Prostate gland (tissue), 2 donors: Measurements from ENCODE around the gene ASNSD1. TPM values are rescaled to one million over a fixed set of nuclear protein-coding genes. Genes with fewer than 3 reads are reported as not detected.

Source experiments
- DNase-seq: peaks from one replicate; pipeline ENCODE4 v3.0.0-alpha.2; 2019; ENCODE audit warnings: low spot score
- H3K27ac ChIP-seq, 2 donors: fragments of 200-600 bp; sonication (generic); 2 replicates each; pipeline ENCODE4 v1.5.1; 2017 to 2019
- H3K27me3 ChIP-seq: fragments of 200-600 bp; sonication (generic); replicated peaks from 2 replicates; pipeline ENCODE4 v1.5.1; 2019; ENCODE audit not compliant: insufficient read depth
- H3K36me3 ChIP-seq, 2 donors: fragments of 200-600 bp; sonication (generic); 1 replicate in 1 of 2; 2 replicates in 1 of 2; pipeline versions ENCODE4 v1.5.1 to v1.8.1; 2017 to 2019
- H3K4me1 ChIP-seq: fragments of 200-600 bp; sonication (generic); replicated peaks from 2 replicates; pipeline ENCODE4 v1.5.1; 2019
- H3K4me3 ChIP-seq, 2 donors: fragments of 200-600 bp; sonication (generic); 2 replicates each; pipeline ENCODE4 v1.5.1; 2017 to 2019
- H3K9me3 ChIP-seq: fragments of 200-600 bp; sonication (generic); 2 replicates; pipeline ENCODE4 v1.5.1; 2017
- CTCF ChIP-seq, 4 experiments: fragments of 200-600 bp in 2 of 4; fragments of 450-650 bp in 2 of 4; sonication (generic) in 2 of 4; IDR thresholded peaks; 1 replicate in 3 of 4; 2 replicates in 1 of 4; pipeline ENCODE4 v1.5.1; 2016 to 2019; ENCODE audit warnings: antibody characterized with exemption in 4 of 4, mild to moderate bottlenecking in 2 of 4, moderate library complexity in 2 of 4
- POLR2A ChIP-seq: fragments of 450-650 bp; IDR thresholded peaks from one replicate; pipeline ENCODE4 v1.6.1; 2016; ENCODE audit warnings: antibody characterized with exemption, mild to moderate bottlenecking
- POLR2AphosphoS5 ChIP-seq: sonication (generic); formaldehyde crosslinking; IDR thresholded peaks from one replicate; pipeline ENCODE4 v1.6.1; 2017; ENCODE audit warnings: antibody characterized with exemption
- WGBS: methylation state at CpG from one replicate; pipeline ENCODE4 v1.1.5; 2018; 5-methylcytosine and 5-hydroxymethylcytosine counted together
- intact Hi-C: fragments of 100-400 bp; cut with DNase I; formaldehyde crosslinking; loops from one replicate; pipeline ENCODE4 v1.14.2; 2022
- total RNA-seq, 2 donors: library from RNA; depleted of rRNA; stranded (reverse); fragments of >200 nt; gene quantifications; one replicate each; pipeline ENCODE4 v1.1.0, GENCODE V29; 2016

Gene ASNSD1
- total RNA-seq, 2 donors from 2014 or later, result 35.5 to 36.1 TPM

GRCh38 chr2:189654641-189655040 lies 6.6 kb upstream of the ASNSD1 start:
- TF ChIP-seq CTCF (IDR thresholded peaks at IDR 0.05), result no peak
- TF ChIP-seq POLR2A, result no peak
- TF ChIP-seq POLR2AphosphoS5, result no peak
- H3K4me3 ChIP-seq, result no peak overlapping the region
- H3K27ac ChIP-seq, result no peak overlapping the region
- no peak for DNase-seq
- H3K36me3 ChIP-seq, result no peaks in the 10 kb centered on the region
- H3K9me3 ChIP-seq, result no peaks in the 10 kb centered on the region
- no peaks in the 10 kb centered on the region for H3K4me1 ChIP-seq
- WGBS, result 54% methylated on average over 3 of the region's 3 CpGs
- no peaks in the 10 kb centered on the region for H3K27me3 ChIP-seq
- intact Hi-C loops, result no loop called here

GRCh38 chr2:189657867-189658266 lies 3.4 kb upstream of the ASNSD1 start:
- no peak overlapping the region for H3K27ac ChIP-seq
- no peak for TF ChIP-seq POLR2A
- no peak for TF ChIP-seq CTCF (IDR thresholded peaks at IDR 0.05)
- no peak for TF ChIP-seq POLR2AphosphoS5
- intact Hi-C loops, result no loop called here
- no peaks in the 10 kb centered on the region for H3K4me1 ChIP-seq
- H3K9me3 ChIP-seq, result no peaks in the 10 kb centered on the region
- H3K36me3 ChIP-seq, result no peaks in the 10 kb centered on the region
- 72% methylated on average over 5 of the region's 5 CpGs for WGBS
- no peak overlapping the region for H3K4me3 ChIP-seq
- no peaks in the 10 kb centered on the region for H3K27me3 ChIP-seq
- DNase-seq, result no peak

DNA sequence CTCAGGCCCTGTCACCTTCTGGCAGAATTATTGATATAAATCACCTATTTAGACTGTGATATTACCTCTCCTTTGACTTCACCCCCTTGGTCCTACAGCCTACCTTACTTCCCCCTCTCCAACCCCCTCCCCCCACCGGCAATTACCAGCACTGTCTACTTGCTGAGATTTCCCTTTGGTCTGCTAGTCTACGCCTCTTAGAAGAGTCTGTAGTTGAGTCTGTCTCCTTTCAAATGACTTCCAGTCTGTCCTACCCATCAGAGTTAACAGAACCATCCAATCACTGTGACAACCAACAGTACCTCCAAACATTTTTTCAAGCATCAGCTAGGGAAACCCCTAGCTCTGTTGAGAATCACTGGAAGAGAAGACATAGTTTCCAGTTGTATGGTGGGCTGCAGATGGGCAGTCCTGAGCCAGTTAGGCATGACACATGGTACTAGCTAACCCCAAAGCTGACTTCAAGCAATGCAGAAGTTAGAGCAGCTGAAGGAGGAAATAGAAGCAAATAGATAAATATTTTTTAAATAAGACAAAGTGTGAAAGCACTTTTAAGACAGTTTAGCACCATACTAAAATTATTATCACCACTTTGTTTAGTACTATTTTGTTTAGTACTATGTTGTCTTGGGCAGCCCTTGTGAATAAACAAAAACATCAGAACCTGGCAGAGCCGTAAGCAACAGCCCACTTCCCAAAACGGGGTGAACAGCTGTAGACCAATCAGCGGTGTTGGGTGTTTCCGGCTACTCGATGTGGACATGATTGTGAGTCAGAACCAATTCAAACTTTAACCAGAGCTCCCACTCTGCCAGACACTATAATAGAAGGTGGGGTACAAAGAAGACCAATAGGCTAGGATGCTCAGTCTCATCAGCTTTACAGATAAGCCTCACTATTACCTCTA lies 2.7 kb upstream of the ASNSD1 start:
- Histone ChIP-seq H3K27ac (no peak overlapping the region), H3K36me3 (no peaks in the 10 kb centered on the region), H3K27me3 (no peaks in the 10 kb centered on the region), H3K4me3 (no peak overlapping the region), H3K4me1 (no peaks in the 10 kb centered on the region), H3K9me3 (no peaks in the 10 kb centered on the region)
- DNase-seq, result no peak
- intact Hi-C loops, result no loop called here
- no peak for TF ChIP-seq POLR2A
- no peak for TF ChIP-seq POLR2AphosphoS5
- WGBS, result 74% methylated on average over 7 of the region's 7 CpGs

- no peak overlapping the region for H3K27ac ChIP-seq
Measured at GRCh38 chr2:189659734-189660133, 1.5 kb upstream of the ASNSD1 start.

DNA sequence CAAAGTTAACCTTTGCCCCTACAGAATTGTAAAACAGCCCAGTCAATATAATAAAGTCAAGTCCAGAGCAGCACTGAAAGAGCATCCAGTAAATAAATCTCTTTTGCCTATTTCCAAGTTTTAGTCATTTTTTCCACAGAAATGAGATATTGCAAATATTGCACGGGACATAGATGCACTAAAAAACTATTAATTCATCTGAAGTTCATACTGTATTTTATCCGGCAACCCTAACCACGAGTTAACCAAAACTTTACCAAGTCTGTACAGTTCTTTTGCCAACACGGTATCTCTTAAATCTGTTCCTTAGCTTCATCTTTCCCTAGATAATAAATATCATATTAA lies 484 bp upstream of the ASNSD1 start:
- WGBS, result 8% methylated on average over 4 of the region's 4 CpGs
- Histone ChIP-seq H3K4me1 (no peaks in the 10 kb centered on the region), H3K27ac (no peak overlapping the region), H3K27me3 (no peaks in the 10 kb centered on the region), H3K36me3 (no peaks in the 10 kb centered on the region), H3K9me3 (no peaks in the 10 kb centered on the region), H3K4me3 (no peak overlapping the region)
- no peak for TF ChIP-seq POLR2AphosphoS5
- intact Hi-C loops, result loop anchor here (2.0 kb wide), 1 partner anchor 38 kb away; no protein-coding TSS in a partner anchor
- no peak for DNase-seq

More at GRCh38 chr2:189659734-189660133, 1.5 kb upstream of the ASNSD1 start:
- Histone ChIP-seq H3K36me3 (no peaks in the 10 kb centered on the region), H3K4me3 (no peak overlapping the region), H3K4me1 (no peaks in the 10 kb centered on the region), H3K9me3 (no peaks in the 10 kb centered on the region), H3K27me3 (no peaks in the 10 kb centered on the region)
- DNase-seq, result no peak
- no peak for TF ChIP-seq POLR2A
- no peak for TF ChIP-seq CTCF (IDR thresholded peaks at IDR 0.05)
- TF ChIP-seq POLR2AphosphoS5, result no peak
- intact Hi-C loops, result loop anchor here (2.0 kb wide), 1 partner anchor 39 kb away; no protein-coding TSS in a partner anchor
- 36% methylated on average over 2 of the region's 2 CpGs for WGBS

- H3K27ac ChIP-seq, result peak overlapping the region in 1 of 2 donors; percentile 86
- no peaks in the 10 kb centered on the region for H3K9me3 ChIP-seq
- TF ChIP-seq CTCF (IDR thresholded peaks at IDR 0.05) (no peak), POLR2AphosphoS5 (no peak), POLR2A (no peak)
- H3K36me3 ChIP-seq, result no peaks in the 10 kb centered on the region
- 6% methylated on average over 9 of the region's 9 CpGs for WGBS
- no peaks in the 10 kb centered on the region for H3K4me1 ChIP-seq
- DNase-seq, result no peak
- intact Hi-C loops, result loop anchor here (2.0 kb wide), 1 partner anchor 37 kb away; no protein-coding TSS in a partner anchor
- H3K27me3 ChIP-seq, result no peaks in the 10 kb centered on the region
- H3K4me3 ChIP-seq, result peak overlapping the region; percentile 63 to 87
Measured at GRCh38 chr2:189661957-189662321, 680 bp downstream of the ASNSD1 start.
